DND-41 (cell line): ENCODE results near the gene PAFAH1B2.

ENCODE experiments used
- ATAC-seq: fragments of 200-7000 bp; cut with Tn5 transposase; 3 replicates; pipeline ENCODE4 v1.9.1; 2021; ENCODE audit warnings: low read depth; ENCODE audit not compliant: insufficient read depth
- DNase-seq: peaks from one replicate; pipeline ENCODE4 v3.0.0-alpha.2; 2020
- H2AFZ ChIP-seq: 2 replicates; pipeline ENCODE4 v1.6.0; 2012; ENCODE audit warnings: low read depth, low read length
- H3K27ac ChIP-seq: 2 replicates; pipeline ENCODE4 v1.5.1; 2012; ENCODE audit warnings: low read length, inconsistent platforms
- H3K27me3 ChIP-seq: fragments of 200-600 bp; sonication (generic); 2 replicates; pipeline ENCODE4 v1.6.0; 2012; ENCODE audit warnings: low read length, mild to moderate bottlenecking, inconsistent platforms; ENCODE audit not compliant: insufficient read depth, poor library complexity
- H3K36me3 ChIP-seq: 2 replicates; pipeline ENCODE4 v1.5.1; 2012; ENCODE audit warnings: low read length, inconsistent platforms; ENCODE audit not compliant: insufficient read depth
- H3K4me1 ChIP-seq: 2 replicates; pipeline ENCODE4 v1.5.1; 2012; ENCODE audit warnings: mild to moderate bottlenecking, low read length; ENCODE audit not compliant: insufficient read depth
- H3K4me2 ChIP-seq: 2 replicates; pipeline ENCODE4 v1.6.0; 2012; ENCODE audit warnings: mild to moderate bottlenecking, moderate library complexity, low read length, inconsistent platforms; ENCODE audit not compliant: insufficient read depth
- H3K4me3 ChIP-seq, 2 experiments: fragments of 200-600 bp in 1 of 2; shearing (Covaris generic) in 1 of 2; 2 replicates each; pipeline ENCODE4 v1.5.1; 2012 to 2016; ENCODE audit warnings: inconsistent platforms in 2 of 2, low read length in 2 of 2, mild to moderate bottlenecking in 2 of 2, low read depth in 1 of 2, moderate library complexity in 1 of 2
- H3K79me2 ChIP-seq: 2 replicates; pipeline ENCODE4 v1.6.0; 2012; ENCODE audit warnings: low read length, inconsistent platforms; ENCODE audit not compliant: insufficient read depth
- H3K9ac ChIP-seq: 2 replicates; pipeline ENCODE4 v1.6.0; 2012; ENCODE audit warnings: low read depth, mild to moderate bottlenecking, inconsistent platforms, low read length, moderate library complexity
- H3K9me3 ChIP-seq: 2 replicates; pipeline ENCODE4 v1.5.1; 2012; ENCODE audit warnings: low read length, moderate library complexity, mild to moderate bottlenecking, inconsistent platforms; ENCODE audit not compliant: insufficient read depth, severe bottlenecking
- H4K20me1 ChIP-seq: 2 replicates; pipeline ENCODE4 v1.6.0; 2012; ENCODE audit warnings: low read length; ENCODE audit not compliant: insufficient read depth
- EZH2 ChIP-seq: IDR thresholded peaks from 3 replicates; pipeline ENCODE4 v1.6.1; 2012; ENCODE audit warnings: borderline replicate concordance, low read depth, mild to moderate bottlenecking, moderate library complexity, low read length, inconsistent platforms; ENCODE audit not compliant: severe bottlenecking
- TF ChIP-seq, protein P1 (sequence below): IDR thresholded peaks from 2 replicates; pipeline ENCODE4 v1.5.1; 2012; ENCODE audit warnings: borderline replicate concordance, low read length, moderate library complexity, mild to moderate bottlenecking; ENCODE audit not compliant: poor library complexity, severe bottlenecking; ENCODE audit errors: extremely low read depth

PAFAH1B2 gene

DNA sequence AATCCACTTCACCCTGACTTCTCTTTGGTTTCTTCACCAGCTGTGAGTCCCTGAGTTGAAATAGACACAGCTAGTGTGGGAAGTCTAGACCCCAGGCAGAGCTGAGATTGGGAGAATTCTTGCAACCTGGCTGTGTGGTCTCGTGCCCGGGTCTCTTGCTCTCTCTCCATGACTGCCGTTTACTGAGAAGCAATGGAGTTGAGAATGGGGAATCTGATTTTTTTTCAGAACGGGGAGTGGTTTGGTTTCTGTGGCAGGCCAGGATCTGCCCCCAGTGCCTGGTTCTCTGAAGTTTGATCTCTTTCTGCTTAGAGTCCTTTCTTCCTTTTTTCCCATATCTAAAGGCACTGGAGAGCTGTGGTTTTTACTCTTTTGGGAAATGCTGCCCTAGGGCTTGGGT lies 35.9 kb downstream of the PAFAH1B2 start:
- Histone ChIP-seq H2AFZ (peak overlapping the region; percentile 94; the same call in 1 of the 2 replicates), H3K4me1 (peaks cover 38% of the 10 kb centered on the region), H3K27ac (peak overlapping the region; percentile 82), H3K4me3 (peak overlapping the region in 1 of 2 experiments; percentile 81; a peak in 3 of 4 replicates), H3K79me2 (no peaks in the 10 kb centered on the region), H4K20me1 (peaks cover 7% of the 10 kb centered on the region; the same call in 1 of the 2 replicates), H3K36me3 (peaks cover 14% of the 10 kb centered on the region), H3K9me3 (no peaks in the 10 kb centered on the region), H3K9ac (peak overlapping the region; percentile 60), H3K27me3 (no peaks in the 10 kb centered on the region), H3K4me2 (peak overlapping the region; percentile 95)
- no peak for TF ChIP-seq EZH2
- TF ChIP-seq, protein P1, sequence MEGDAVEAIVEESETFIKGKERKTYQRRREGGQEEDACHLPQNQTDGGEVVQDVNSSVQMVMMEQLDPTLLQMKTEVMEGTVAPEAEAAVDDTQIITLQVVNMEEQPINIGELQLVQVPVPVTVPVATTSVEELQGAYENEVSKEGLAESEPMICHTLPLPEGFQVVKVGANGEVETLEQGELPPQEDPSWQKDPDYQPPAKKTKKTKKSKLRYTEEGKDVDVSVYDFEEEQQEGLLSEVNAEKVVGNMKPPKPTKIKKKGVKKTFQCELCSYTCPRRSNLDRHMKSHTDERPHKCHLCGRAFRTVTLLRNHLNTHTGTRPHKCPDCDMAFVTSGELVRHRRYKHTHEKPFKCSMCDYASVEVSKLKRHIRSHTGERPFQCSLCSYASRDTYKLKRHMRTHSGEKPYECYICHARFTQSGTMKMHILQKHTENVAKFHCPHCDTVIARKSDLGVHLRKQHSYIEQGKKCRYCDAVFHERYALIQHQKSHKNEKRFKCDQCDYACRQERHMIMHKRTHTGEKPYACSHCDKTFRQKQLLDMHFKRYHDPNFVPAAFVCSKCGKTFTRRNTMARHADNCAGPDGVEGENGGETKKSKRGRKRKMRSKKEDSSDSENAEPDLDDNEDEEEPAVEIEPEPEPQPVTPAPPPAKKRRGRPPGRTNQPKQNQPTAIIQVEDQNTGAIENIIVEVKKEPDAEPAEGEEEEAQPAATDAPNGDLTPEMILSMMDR, result no peak
- peak; percentile 45 for DNase-seq
- ATAC-seq, result peak; percentile 12

DNA sequence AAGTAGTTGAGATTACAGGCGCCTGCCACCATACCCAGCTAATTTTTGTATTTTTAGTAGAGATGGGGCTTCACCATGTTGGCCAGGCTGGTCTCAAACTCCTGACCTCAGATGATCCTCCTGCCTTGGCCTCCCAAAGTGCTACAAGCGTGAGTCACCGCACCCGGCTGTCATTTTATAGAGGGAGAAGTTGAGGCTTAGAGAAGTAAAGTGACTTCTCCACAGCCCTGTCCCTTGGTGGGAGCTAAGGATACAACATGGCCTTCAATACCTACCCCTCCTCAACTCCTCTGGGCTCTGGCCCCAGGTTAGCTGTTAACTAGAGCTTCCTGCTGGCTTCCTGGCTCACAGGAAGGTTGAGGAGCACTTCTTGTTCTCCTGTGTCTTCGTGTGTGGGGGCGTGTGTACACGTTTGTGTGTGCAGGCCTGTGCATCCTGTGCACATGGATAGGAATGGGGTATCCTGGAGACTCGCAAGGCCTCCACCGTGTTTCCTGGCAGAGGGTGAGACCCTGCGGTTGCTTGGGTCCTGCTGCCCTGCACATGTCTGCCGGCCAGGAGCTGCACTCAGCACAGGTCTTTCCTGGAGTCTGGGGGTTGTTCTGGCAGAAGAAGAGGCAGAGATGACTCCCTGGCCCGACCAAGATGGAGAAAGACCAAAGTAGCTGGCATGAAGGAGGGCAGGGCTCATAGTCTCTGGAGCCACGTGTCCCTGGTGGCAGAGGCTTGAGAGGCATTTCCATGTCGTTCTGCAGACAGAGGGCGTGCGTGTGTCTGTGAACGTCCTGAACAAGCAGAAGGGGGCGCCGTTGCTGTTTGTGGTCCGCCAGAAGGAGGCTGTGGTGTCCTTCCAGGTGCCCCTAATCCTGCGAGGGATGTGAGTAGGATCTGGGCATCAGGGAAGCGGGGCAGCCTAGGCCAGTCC lies 36.8 kb downstream of the PAFAH1B2 start:
- Histone ChIP-seq H3K9me3 (no peaks in the 10 kb centered on the region), H2AFZ (no peak overlapping the region), H3K4me2 (peak overlapping the region; percentile 95), H3K4me3 (peak overlapping the region in 1 of 2 experiments; percentile 6; a peak in 1 of 4 replicates), H4K20me1 (peaks cover 7% of the 10 kb centered on the region; the same call in 1 of the 2 replicates), H3K27me3 (no peaks in the 10 kb centered on the region), H3K9ac (peak overlapping the region; percentile 60), H3K36me3 (peaks cover 14% of the 10 kb centered on the region), H3K4me1 (peaks cover 38% of the 10 kb centered on the region), H3K79me2 (no peaks in the 10 kb centered on the region), H3K27ac (peak overlapping the region; percentile 54)
- no peak for TF ChIP-seq EZH2
- TF ChIP-seq, protein P1, result peak; percentile 65
- no peak for ATAC-seq
- peak; percentile 42 for DNase-seq

DNA sequence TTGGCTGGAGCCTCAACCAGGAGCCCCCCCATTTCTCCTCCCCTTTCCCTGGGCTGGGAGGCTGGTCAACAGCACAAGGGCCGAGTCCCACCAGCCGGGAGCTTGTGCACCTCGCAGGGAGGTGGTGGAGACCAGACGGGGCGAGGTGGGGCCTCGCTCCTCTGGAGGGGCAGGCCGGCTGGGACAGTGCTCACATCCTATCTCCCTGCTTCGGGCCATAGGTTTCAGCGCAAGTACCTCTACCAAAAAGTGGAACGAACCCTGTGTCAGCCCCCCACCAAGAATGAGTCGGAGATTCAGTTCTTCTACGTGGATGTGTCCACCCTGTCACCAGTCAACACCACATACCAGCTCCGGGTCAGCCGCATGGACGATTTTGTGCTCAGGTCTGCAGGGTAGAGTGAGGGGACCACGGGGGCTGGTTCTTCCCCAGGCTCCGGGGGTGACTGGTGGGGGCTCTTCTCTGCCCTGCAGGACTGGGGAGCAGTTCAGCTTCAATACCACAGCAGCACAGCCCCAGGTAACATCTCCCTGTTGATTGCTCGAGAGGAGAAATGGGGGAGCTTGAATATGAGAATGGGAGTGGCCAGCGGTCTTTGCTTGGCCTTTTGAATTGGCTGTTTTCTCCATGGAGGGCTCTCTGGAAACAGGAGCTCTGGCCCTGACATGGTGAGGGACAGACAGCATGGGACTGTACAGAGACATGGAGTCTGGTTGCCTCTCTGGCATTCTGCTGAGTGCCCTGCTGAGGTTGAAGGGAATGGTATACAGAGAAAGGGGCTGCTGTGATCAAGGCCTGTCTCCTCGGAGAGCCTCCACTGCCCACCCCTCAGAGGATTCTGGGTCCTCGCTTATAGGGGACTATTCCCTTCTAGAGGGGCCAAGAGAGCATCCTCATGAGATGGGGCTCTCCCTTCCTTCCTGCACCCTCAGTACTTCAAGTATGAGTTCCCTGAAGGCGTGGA lies 37.8 kb downstream of the PAFAH1B2 start:
- Histone ChIP-seq H3K9ac (no peak overlapping the region), H3K36me3 (peaks cover 14% of the 10 kb centered on the region), H3K27me3 (no peaks in the 10 kb centered on the region), H3K4me2 (no peak overlapping the region), H3K79me2 (no peaks in the 10 kb centered on the region), H2AFZ (no peak overlapping the region), H3K4me3 (no peak overlapping the region), H3K27ac (peak overlapping the region; percentile 54; the same call in 1 of the 2 replicates), H3K4me1 (peaks cover 38% of the 10 kb centered on the region), H3K9me3 (no peaks in the 10 kb centered on the region), H4K20me1 (peaks cover 7% of the 10 kb centered on the region; the same call in 1 of the 2 replicates)
- DNase-seq (no peak), ATAC-seq (no peak)
- no peak for TF ChIP-seq EZH2
- TF ChIP-seq, protein P1, result no peak
